ENCODE data around the gene SETBP1.

Gene SETBP1

DNA sequence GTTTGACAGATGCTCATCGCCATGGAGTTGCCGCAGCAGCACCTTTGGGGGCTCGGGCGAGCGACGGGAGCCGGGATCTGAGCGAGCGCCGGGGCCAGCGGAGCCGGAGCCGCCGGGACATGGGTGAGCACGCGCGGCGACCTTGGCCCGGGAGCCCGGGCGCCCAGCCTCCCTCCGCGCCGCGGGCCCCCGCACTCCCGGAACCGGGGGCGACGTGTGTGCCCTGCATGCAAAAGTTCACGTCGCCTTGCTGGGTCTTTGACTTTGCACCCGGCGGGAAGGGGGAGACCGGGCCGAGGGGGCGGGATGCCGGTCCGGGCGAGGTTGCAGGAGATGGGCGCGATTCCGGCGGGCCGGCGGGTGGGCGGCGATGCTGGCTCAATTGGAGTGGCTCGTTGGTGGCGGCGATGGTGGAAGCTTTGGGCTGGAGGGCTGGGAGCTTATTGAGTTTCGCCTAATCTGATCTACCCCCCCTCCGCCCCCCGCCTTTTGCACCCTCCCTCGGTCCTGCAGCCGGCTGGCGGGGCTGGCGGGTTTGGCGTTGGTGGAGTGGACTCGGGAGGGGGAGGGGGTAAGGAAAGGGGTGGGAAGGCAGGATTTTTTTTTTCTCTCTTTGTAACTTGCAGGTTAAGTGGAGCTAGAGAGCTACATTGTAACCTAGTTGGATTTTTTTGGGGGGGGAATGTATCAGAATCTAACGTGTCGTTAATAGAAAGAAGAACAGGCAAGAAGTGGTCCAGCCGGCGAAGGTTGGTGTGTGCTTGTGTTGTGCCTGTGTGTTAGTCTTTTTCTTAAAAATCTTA lies at the start of gene SETBP1:
TSS of gene SETBP1 (plus strand) at position 616 of the 803 bp plus-strand sequence. CDS start 20,459 bp downstream, outside the sequence.
- peak; percentile 75 for DNase-seq (ENCODE audit: low spot score)

DNA sequence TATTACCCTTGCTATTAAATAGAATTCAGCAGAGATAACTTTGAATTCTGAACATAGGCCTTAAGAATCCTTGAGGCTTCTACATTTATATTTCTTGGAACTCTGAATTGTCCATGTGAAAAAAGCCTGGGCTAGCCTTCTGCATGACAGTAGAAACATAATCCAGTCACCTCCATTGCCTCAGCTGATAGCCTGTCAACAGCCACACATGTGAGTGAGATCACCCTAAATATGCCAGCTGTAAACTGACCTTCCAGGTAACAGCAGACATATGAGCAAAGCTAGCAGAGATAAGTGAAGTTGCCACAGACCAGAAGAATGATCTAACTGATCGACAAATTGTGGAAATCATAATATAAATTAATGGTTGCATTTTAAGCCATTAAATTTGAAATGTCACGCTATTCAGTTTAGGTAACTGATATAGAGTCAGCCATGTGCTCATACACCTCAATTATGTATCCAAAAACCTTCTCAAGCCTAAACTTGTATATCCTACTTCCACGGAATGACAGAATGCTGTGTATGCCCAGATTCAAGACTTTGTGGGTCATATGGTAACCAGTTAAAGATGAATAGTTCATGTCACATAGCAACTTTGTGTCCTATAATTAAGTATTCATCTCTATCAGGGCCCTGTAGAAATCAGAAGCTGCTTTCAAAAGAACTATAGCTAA lies 48.1 kb upstream of the SETBP1 start:
- no peak for DNase-seq (ENCODE audit: low spot score)

DNA sequence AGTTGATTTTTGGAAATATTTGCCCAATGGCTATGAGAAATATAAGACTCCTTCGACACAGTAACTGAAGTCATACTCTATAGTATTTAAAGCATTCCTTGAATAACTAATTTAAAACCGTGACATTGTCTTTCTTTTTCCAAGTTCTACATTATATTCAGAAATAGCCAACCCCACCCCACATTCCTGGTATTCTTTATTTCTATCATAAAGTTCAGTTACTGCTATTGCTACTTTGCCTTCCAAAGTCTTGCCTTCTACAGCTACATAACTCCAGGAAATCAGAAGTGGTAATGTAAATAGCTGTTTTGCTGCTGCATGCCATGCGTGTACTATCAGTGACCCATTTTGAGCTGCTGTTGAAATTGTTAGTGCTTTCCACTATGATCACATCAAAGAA lies 45.1 kb upstream of the SETBP1 start:
- DNase-seq (ENCODE audit: low spot score) = no peak

DNA sequence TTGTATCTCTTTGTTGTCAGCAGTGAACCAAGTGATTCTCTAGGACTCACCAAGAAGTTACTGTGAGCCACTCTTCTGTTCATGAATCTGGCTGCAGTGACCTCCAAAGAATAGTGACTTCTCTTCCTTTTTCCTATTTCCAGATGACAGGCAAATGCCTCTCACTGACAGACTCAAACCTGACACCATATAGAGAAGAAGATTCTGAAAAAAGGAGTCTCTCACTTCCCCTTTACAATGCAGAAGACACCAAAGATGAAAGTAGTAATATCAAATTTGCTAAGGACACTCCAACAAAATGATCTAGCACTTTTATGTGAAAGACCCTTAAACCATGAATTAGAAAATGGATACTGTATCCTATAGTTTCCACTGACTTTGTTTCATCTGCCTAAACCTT lies 44.4 kb upstream of the SETBP1 start:
- DNase-seq (ENCODE audit: low spot score) = no peak

DNA sequence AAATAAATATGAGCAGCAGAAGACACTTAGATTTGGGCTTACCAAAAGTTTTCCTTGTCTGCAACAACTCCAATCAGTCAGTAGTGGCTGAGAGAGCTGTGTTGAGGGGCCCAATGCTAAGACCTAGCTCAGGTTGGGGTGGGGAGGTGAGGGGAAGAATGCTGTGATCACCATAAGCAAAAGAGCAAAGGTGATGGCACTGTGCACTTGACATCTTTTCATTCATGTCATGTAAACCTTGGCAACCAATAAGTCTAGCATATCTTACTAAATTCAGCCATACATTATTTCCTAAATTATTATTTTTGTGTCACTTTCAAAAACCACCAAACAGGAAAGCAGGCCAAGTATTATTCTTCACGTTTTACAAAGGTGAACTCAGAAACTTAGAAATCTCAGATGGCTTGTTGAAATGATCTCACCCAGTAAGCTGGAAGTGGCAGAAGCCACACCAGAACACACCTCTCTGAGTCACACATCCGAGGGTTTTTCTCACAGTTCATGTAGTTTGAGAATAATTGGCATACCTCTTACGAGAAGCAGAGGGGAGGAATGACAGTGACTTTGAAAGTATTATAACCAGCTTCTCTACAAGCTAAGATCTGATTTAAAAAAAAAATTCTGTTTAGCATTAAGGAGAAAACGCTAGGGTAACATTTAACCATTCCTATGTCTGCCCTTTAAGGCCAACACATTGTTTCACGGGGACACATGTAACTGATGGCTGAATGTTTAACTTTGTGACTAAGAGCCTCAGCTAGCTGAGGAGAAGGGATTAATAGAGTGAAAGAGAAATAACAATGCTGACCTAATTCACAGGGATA lies 43.3 kb upstream of the SETBP1 start:
- peak; percentile 93 for DNase-seq (ENCODE audit: low spot score)

DNA sequence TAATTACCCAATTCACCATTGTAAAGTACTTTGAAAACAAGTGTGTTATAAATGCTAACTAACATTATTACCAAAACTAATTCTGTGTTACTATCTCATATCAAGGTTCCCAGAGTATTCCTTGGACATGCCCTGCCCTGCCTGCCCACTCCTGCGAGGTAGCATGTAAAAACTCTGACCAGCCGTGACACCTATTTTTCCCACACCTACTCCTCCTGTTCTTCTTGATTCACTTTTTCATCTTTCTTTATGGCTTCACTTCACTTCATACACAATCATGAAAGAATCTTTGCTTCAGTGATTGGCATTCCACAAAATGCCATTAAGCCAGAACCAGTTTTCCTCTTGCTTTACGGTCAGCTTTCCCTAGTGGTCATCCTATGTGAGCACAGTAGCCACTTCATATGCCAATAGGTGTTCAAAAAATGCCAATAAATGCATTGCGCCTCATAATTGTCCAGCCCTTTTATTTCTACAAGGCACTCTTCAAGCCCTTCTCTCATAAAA lies 42.6 kb upstream of the SETBP1 start:
- peak; percentile 76 for DNase-seq (ENCODE audit: low spot score)

DNA sequence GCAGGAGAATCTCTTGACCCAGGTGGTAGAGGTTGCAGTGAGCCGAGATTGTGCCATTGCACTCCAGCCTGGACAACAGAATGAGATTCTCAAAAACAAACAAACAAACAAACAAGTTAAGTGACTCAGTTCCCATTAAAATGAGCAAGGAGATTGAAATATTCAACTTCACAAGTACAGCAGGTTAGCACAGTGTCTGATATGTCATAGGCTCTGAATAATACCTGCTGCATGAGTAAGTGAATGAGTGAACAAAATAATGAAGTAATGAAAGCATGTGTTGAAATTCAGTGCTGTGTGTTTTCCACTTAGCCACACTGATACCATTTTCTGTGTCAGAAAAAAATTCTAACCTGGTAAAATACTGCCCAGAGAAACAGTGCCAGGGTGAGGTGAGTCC lies 41.9 kb upstream of the SETBP1 start:
- DNase-seq (ENCODE audit: low spot score) = peak; percentile 30

DNA sequence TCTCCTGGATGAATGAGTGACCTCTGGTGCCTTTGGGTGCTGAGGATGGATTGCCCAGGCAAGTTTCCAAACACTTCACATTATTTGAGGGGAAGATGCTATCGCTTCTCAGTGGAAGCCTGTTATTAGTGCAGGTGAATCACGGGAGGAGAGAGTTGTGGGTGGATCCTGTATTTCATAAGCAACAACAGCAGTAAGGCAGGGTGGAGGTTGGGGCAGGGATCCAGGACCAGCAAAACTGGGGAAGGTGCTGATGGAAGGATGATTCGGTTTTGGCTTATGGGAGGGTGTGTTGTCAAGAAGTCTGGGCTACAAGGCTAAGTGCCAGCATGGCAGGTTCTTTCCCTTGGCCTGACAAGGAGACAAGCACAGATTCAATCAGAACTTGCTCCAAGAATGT lies 37.7 kb upstream of the SETBP1 start:
- DNase-seq (ENCODE audit: low spot score) = no peak

DNA sequence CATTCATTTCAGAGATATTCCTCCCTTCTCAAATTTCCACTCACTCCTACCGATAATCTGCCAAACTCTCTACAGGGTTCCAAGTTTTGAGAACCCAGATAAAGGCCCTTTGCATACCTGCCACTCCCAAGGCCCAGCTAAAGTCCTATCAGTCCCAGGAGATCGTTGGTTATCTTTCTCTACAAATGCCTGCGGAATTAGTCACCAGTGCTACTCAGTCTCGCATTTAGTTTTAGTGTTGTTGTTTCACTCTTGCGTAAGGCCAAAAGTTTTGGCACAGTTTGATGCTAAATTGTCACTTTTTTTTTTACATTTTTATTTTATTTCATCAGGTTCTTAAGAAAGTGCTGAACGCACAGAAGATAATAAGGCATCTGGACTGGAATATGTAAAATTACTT lies 29.2 kb upstream of the SETBP1 start:
- peak; percentile 59 for DNase-seq (ENCODE audit: low spot score)

DNA sequence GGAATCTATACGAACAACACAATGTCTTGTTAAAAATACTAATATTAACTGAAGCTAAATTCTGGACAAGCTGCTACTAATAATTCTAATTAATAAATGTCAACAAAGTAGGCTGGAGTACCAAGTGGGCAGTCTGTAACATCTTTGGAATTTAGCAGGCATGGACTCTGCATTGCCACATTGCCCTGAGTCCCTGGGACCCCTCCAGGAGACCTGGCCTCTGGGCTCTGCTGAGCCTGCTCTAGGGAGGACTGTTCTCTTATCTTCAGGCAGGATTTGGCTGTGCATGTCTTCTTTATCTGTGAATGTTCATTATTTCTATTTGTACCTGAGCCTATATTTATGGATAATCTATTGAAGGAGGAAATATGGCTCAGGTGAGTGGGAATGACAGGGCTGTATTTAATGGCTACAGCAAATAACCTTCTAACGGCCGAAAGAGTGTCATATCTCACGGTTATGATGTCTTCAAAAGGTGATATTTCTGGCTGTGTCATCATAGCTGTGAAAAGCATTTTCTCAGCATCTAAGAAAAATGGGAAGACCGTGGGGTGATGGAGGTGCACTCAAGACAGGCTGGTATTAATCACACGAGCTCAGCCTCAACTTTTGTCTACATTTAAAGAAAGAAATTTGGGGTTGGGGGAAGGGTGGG lies 28.6 kb upstream of the SETBP1 start:
- no peak for DNase-seq (ENCODE audit: low spot score)

DNA sequence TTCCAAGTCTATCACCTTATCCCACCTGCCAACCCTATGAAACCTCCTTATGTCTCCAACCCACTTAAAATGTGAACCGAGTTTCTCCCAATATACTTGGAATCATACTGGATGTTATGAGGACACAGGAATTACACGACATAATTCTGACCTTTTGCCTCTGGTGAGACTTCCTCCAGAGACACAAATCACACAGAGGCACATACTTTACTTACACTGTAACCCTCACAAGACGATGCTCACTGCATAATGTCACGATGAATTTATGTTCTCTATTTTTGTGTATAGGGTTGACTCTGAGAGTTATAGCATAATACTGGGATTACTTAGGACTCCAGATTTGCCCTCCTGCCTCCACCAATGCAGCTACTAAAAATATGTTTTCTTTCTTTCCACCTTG lies 28.0 kb upstream of the SETBP1 start:
- no peak for DNase-seq (ENCODE audit: low spot score)

DNA sequence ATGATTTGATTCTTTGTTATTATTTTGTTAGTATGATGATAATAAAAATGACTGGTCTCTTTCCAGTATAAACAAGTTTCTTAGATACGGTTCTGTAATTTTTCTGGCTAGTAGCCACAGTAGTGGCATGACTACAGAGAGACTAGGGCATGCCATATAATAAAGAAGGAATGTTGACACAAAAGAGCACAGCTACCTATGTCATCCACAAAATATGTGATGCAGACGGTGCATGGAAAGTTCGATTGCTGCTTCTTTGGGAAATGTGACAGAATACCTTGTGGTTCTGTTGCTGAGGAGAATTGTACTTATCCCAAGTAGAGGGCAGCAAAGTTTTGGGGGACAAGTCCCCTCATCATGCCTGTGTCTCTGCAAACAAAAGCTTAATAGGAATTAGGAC lies 26.1 kb upstream of the SETBP1 start:
- DNase-seq (ENCODE audit: low spot score) = peak; percentile 94

DNA sequence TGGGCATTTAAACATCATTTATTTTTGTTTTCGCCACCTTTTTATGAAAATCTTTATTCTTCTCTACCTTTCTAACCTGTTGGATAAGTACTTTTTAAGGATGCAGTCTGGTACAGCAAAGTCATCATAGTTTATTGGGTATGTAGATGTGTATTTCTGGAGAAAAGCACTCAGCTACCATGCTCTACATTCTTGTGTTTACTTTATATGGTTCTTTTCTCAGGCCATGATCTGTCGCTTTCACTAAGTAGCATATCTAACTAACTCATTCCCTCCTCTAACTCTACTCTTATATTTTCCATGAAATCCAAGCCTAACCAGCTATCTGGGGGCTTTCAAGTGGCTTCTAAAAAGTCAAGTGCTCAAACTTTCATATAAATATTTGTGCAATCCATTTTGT lies 25.3 kb upstream of the SETBP1 start:
- no peak for DNase-seq (ENCODE audit: low spot score)

DNA sequence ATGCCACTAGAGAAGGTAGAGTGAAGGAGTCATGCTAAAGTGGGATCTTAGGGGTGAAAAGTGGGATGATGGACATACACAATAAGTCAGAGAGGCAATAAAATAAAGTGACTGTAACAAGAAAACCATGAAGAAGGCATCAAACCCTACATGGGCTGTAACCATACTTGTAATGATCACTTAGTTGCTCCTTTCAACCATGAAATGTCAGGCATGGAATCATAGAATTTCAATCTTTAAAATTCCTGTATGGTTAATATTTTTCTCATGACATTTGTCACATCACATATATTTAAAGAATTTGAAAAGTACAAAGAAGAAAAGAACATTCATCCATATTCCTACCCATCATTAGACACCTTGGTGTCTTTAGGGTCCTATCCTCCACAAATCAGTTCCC lies 20.9 kb upstream of the SETBP1 start:
- peak; percentile 57 for DNase-seq (ENCODE audit: low spot score)

DNA sequence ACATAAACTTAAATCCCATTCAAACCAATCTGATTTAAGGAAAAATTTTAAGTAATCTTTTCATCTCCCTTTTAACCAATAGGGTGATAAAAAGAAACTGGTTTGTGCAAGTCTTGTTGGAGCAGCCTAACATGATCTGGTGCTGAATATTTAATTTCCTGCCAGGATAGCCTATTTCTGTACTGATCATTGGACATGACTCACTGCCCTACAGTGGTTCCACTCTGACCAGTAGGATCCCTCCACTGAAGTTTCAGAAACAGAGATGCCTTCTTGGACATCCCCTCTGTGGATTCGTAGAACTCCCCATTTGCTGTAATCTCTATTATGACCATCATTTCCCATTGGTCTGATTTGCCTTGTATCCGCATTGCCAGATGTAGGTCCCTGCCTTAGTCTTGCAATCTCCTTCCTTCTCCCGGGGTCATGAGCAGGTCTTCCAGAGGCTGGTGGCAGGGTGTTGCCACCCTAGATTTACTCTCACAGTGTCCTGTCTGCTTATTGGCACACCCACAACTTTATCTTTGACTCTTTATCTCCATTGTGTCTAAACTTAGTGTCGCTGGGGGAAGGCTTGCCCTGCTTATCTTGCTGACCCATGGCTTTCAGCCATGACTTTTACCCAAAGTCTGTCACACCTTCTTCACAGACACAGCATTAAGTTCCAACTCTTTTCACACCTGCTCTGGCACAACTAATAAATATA lies 12.3 kb upstream of the SETBP1 start:
- no peak for DNase-seq (ENCODE audit: low spot score)

DNA sequence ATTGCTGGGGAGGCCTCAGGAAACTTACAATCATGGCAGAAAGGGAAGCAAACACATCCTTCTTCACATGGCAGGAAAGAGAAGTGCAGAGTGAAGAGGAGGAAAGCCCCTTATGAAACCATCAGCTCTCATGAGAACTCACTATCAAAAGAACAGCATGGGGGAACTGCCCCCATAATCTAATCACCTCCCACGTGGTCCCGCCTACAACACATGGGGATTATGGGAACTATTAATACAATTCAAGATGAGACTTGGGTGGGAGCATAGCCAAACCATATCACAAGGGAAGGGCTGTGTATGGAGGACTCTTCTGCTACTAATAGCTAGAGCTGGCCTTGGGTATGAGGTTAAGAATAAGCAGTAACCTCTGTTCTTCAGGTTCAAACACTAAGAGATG lies 8.8 kb upstream of the SETBP1 start:
- DNase-seq (ENCODE audit: low spot score) = no peak

DNA sequence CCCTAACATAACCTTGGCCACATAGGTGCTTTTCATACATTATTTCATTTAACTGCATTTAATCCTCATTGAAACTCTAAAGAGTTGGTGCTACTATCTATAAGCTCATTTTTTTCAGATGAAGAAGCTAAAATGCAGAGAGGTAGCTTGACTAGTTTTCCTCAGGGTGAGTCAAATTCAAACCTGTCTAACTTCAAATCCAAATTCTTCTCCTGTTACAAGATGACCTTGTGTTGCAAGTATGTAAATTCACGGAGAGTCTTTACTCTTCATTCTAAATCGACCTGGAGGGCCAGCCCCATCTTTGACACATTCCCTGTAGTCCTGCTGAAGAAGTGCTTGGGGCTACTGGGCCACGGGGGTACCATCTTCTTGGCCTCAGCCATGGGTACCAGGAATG lies 8.2 kb upstream of the SETBP1 start:
- DNase-seq (ENCODE audit: low spot score) = no peak

DNA sequence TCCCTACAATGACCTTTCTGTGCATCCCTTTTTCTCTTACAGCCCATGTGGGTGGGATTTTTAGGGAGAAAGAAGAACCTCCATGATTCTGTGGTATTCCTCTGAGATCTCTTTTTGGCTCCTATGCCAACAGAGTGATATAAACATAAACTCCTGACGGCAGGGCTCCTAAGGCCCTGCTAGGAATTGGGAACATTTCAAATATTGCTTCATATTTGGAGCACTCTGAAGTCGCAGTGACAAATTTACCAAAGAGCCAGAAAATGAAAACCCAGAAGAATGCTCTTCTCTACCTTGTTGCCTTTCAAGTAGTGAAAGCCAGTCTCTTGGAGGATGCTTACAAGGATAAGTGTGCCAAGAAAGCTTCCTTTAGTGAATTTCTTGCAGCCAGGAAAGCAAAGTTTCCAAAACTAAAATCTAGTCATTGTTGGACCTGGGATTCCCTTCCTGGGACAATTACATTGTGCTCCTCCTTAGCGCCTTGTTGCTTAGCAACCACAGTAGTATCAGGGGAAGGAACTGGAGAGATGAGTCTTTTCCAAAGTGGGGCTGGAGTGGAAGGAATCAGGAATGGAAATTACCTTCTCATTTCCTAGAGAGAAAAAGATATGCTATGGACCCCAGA lies 7.3 kb upstream of the SETBP1 start:
- no peak for DNase-seq (ENCODE audit: low spot score)

DNA sequence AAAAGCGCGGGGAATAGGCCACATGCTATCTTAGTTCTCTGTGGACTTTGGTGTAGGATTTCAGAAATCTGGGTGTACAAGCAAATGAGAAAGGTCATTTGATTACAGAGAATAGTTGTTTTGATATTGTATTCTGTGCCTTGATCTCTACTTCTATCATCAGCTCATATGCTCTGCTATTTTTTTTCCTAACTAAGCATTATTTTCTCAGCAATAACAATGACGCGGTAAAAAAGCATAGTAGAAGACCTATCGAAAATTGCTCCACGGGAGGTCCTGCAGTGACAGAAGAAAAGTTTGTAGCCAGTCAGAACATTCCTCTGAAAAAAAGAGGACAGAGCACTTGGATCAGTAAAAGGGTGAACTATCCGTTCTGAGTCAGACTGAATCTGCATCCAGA lies 2.8 kb upstream of the SETBP1 start:
- no peak for DNase-seq (ENCODE audit: low spot score)

DNA sequence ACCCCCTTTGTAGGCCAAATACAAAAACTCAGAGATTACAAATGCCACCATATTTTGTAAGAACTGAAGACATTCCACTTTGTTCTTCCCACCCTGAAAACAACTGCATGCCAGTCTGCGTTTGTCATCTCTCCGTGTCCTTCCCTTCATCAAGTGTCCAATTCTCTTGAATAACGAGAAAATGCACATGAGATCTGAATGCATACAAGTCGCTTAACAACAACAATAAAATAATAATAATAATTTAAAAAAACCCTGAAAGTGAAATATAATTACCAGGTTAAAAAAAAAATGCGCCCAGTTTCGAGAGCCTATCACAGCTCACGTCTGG lies 2.0 kb upstream of the SETBP1 start:
- DNase-seq (ENCODE audit: low spot score) = no peak
